HepG2 (cell line): Measurements from ENCODE around the gene RCBTB2.

ENCODE experiments used
- ARNT ChIP-seq: fragments of 450-650 bp; IDR thresholded peaks from 2 replicates; pipeline ENCODE4 v1.6.1; 2017
- EZH2 ChIP-seq: conservative IDR thresholded peaks from 2 replicates; pipeline ENCODE4 v1.6.1; 2012; ENCODE audit warnings: mild to moderate bottlenecking, low read depth, low read length, moderate library complexity
- FOXK2 ChIP-seq: fragments of 450-650 bp; IDR thresholded peaks from 2 replicates; pipeline ENCODE4 v1.6.1; 2016
- PHF8 ChIP-seq: sonication (generic); formaldehyde crosslinking; IDR thresholded peaks from 2 replicates; pipeline ENCODE4 v1.5.0; 2020; ENCODE audit warnings: missing genetic modification reagents
- POLR2A ChIP-seq, 2 experiments: IDR thresholded peaks; 2 replicates each; pipeline ENCODE4 v1.6.1; 2011; ENCODE audit warnings: low read depth in 2 of 2, low read length in 2 of 2, mild to moderate bottlenecking in 1 of 2, moderate library complexity in 1 of 2; ENCODE audit not compliant: insufficient read depth in 1 of 2
- SP2 ChIP-seq: sonication (generic); formaldehyde crosslinking; IDR thresholded peaks from 2 replicates; pipeline ENCODE4 v1.5.1; 2020; ENCODE audit warnings: mild to moderate bottlenecking, missing genetic modification reagents
- TAF1 ChIP-seq: sonication (generic); formaldehyde crosslinking; IDR thresholded peaks from 2 replicates; pipeline ENCODE4 v1.4.0; 2020; ENCODE audit warnings: missing genetic modification reagents
- U2AF1 ChIP-seq: fragments of 200-400 bp; formaldehyde crosslinking; optimal IDR thresholded peaks from 2 replicates; pipeline ENCODE3; 2017; ENCODE audit warnings: mild to moderate bottlenecking, low read depth, low read length
- ZNF24 ChIP-seq: fragments of 450-650 bp; IDR thresholded peaks from 2 replicates; pipeline ENCODE4 v1.6.1; 2017; ENCODE audit warnings: antibody characterized with exemption, mild to moderate bottlenecking
- TF ChIP-seq, protein P1 (sequence below), 2 experiments: sonication (generic) in 1 of 2; formaldehyde crosslinking in 1 of 2; IDR thresholded peaks; 2 replicates each; pipeline versions ENCODE4 v1.5.1 to v1.6.1; 2011 to 2020; ENCODE audit warnings: borderline replicate concordance in 1 of 2, low read depth in 1 of 2, low read length in 1 of 2, mild to moderate bottlenecking in 1 of 2, missing genetic modification reagents in 1 of 2, moderate library complexity in 1 of 2
- TF ChIP-seq, protein P2 (sequence below): sonication (generic); formaldehyde crosslinking; IDR thresholded peaks from 2 replicates; pipeline ENCODE4 v1.8.1; 2023; ENCODE audit warnings: missing genetic modification reagents, inconsistent platforms, borderline replicate concordance

DNA sequence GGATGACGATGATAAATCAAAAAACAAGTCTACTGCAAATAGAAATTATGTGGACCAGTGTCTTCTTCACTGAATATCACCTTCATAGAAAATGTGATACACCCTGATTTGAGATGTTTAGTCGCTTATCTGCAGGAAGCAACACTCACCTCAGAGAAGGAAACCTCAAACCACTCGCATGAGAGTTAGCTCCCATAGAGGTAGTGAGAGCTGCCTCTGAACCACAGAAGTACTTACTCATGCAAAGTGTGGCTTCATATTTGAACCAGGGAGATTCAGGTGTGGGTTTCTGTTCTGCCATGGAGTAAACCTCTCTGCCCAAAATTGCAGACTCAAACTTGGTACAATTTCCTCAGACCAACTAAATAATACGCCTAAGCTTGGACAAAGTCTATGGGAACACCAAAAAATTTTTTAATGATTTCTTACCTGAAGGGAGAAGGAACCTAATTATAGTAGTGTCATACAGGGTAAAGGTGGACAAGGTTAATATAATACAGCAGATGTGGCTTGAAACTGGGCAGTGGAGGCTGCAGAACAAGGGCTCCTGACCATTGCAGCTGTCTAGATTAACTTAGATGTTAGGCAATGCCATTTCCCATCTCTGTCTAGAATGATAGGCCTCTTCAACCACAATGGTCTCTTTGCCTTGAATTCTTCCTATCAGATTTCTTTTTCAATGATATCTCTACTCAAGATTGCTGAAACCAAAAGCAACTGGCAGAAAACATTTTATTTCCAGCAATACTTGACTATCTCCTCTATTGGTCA, 29.6 kb upstream of the RCBTB2 start:
- TF ChIP-seq, protein P1, sequence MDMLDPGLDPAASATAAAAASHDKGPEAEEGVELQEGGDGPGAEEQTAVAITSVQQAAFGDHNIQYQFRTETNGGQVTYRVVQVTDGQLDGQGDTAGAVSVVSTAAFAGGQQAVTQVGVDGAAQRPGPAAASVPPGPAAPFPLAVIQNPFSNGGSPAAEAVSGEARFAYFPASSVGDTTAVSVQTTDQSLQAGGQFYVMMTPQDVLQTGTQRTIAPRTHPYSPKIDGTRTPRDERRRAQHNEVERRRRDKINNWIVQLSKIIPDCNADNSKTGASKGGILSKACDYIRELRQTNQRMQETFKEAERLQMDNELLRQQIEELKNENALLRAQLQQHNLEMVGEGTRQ (IDR thresholded peaks at IDR 0.05; ENCODE audit: low read depth, low read length) = no peak
- TF ChIP-seq, protein P1 (CRISPR knock-in tag; IDR thresholded peaks at IDR 0.05; ENCODE audit: borderline replicate concordance) = no peak
- no peak for TF ChIP-seq SP2
- no peak for TF ChIP-seq EZH2
- no peak for TF ChIP-seq U2AF1
- no peak for TF ChIP-seq ARNT
- no peak for TF ChIP-seq TAF1 (CRISPR knock-in tag)
- TF ChIP-seq FOXK2 = no peak
- no peak for TF ChIP-seq POLR2A (IDR thresholded peaks at IDR 0.05; ENCODE audit: insufficient read depth in 1 of 2, low read depth in 2 of 2, low read length in 2 of 2)
- TF ChIP-seq, protein P2, sequence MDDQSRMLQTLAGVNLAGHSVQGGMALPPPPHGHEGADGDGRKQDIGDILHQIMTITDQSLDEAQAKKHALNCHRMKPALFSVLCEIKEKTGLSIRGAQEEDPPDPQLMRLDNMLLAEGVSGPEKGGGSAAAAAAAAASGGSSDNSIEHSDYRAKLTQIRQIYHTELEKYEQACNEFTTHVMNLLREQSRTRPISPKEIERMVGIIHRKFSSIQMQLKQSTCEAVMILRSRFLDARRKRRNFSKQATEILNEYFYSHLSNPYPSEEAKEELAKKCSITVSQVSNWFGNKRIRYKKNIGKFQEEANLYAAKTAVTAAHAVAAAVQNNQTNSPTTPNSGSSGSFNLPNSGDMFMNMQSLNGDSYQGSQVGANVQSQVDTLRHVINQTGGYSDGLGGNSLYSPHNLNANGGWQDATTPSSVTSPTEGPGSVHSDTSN = no peak
- no peak for TF ChIP-seq ZNF24
- TF ChIP-seq PHF8 (CRISPR knock-in tag) = no peak
